Effector memory CD8-positive, alpha-beta T cell (primary cell): ENCODE measurements around the gene TULP4.

Source experiments
- ATAC-seq: fragments of 150-1000 bp; cut with Tn5 transposase; replicated peaks from 2 replicates; pipeline ENCODE4 v1.10.0; 2021; ENCODE audit warnings: mild to moderate bottlenecking, moderate library complexity
- DNase-seq, 3 experiments: peaks; one replicate each; pipeline ENCODE4 v3.0.0; 2021
- H3K27ac Mint-ChIP-seq, 2 donors: one replicate each; pipeline ENCODE4 v1.8.0; 2022; ENCODE audit warnings: mild to moderate bottlenecking in 2 of 2, mixed read lengths in 2 of 2, moderate library complexity in 2 of 2
- H3K27me3 Mint-ChIP-seq, 2 donors: one replicate each; pipeline ENCODE4 v1.8.0; 2022; ENCODE audit warnings: mixed read lengths in 2 of 2
- H3K36me3 Mint-ChIP-seq: one replicate; pipeline ENCODE4 v1.8.0; 2022; ENCODE audit warnings: mild to moderate bottlenecking, moderate library complexity, mixed read lengths; ENCODE audit not compliant: insufficient read depth
- H3K4me1 Mint-ChIP-seq, 2 donors: one replicate each; pipeline ENCODE4 v1.8.0; 2022; ENCODE audit warnings: low read depth in 2 of 2, mixed read lengths in 2 of 2
- H3K4me3 Mint-ChIP-seq, 2 donors: one replicate each; pipeline ENCODE4 v1.8.0; 2022; ENCODE audit warnings: mild to moderate bottlenecking in 2 of 2, mixed read lengths in 2 of 2, moderate library complexity in 2 of 2
- H3K9me3 Mint-ChIP-seq, 2 donors: one replicate each; pipeline ENCODE4 v1.8.0; 2022; ENCODE audit warnings: mixed read lengths in 2 of 2

TULP4 gene

GRCh38 chr6:158498362-158498761, 186.1 kb downstream of the TULP4 start:
- no peak for ATAC-seq
- Mint-ChIP-seq H3K27me3 (no peaks in the 10 kb centered on the region), H3K36me3 (peaks cover 16% of the 10 kb centered on the region), H3K9me3 (no peaks in the 10 kb centered on the region), H3K4me3 (no peak overlapping the region), H3K4me1 (no peaks in the 10 kb centered on the region), H3K27ac (no peak overlapping the region)
- no peak for DNase-seq

- peaks cover 12% of the 10 kb centered on the region for H3K36me3 Mint-ChIP-seq
- no peaks in the 10 kb centered on the region for H3K27me3 Mint-ChIP-seq
- no peaks in the 10 kb centered on the region for H3K4me1 Mint-ChIP-seq
- no peak overlapping the region for H3K4me3 Mint-ChIP-seq
- H3K27ac Mint-ChIP-seq: no peak overlapping the region
- no peak for DNase-seq
- ATAC-seq: no peak
- H3K9me3 Mint-ChIP-seq: no peaks in the 10 kb centered on the region
Measured at GRCh38 chr6:158499601-158500000, 187.3 kb downstream of the TULP4 start.

GRCh38 chr6:158500016-158500735, 187.9 kb downstream of the TULP4 start:
- Mint-ChIP-seq H3K4me3 (no peak overlapping the region), H3K9me3 (no peaks in the 10 kb centered on the region), H3K36me3 (peaks cover 12% of the 10 kb centered on the region), H3K27me3 (no peaks in the 10 kb centered on the region), H3K4me1 (no peaks in the 10 kb centered on the region), H3K27ac (peak overlapping the region; percentile 31 to 82)
- DNase-seq (no peak), ATAC-seq (no peak)

- H3K27ac Mint-ChIP-seq: no peak overlapping the region
- H3K4me3 Mint-ChIP-seq: no peak overlapping the region
- H3K36me3 Mint-ChIP-seq: peaks cover 13% of the 10 kb centered on the region
- DNase-seq (no peak), ATAC-seq (no peak)
- H3K27me3 Mint-ChIP-seq: no peaks in the 10 kb centered on the region
- H3K9me3 Mint-ChIP-seq: no peaks in the 10 kb centered on the region
- H3K4me1 Mint-ChIP-seq: no peaks in the 10 kb centered on the region
Measured at GRCh38 chr6:158501360-158502262, 189.3 kb downstream of the TULP4 start.

GRCh38 chr6:158502263-158502950, 190.1 kb downstream of the TULP4 start:
- H3K4me1 Mint-ChIP-seq: no peaks in the 10 kb centered on the region

GRCh38 chr6:158503222-158503621, 191.0 kb downstream of the TULP4 start:
- H3K4me1 Mint-ChIP-seq: no peaks in the 10 kb centered on the region
- peak overlapping the region in 1 of 2 donors; percentile 15 for H3K4me3 Mint-ChIP-seq
- H3K27me3 Mint-ChIP-seq: no peaks in the 10 kb centered on the region
- DNase-seq (no peak), ATAC-seq (no peak)
- H3K27ac Mint-ChIP-seq: peak overlapping the region in 1 of 2 donors; percentile 42
- H3K9me3 Mint-ChIP-seq: no peaks in the 10 kb centered on the region
- peaks cover 18% of the 10 kb centered on the region for H3K36me3 Mint-ChIP-seq

More at GRCh38 chr6:158502263-158502950, 190.1 kb downstream of the TULP4 start:
- DNase-seq (no peak), ATAC-seq (no peak)
- Mint-ChIP-seq H3K36me3 (peaks cover 15% of the 10 kb centered on the region), H3K27ac (no peak overlapping the region), H3K27me3 (no peaks in the 10 kb centered on the region), H3K9me3 (no peaks in the 10 kb centered on the region), H3K4me3 (no peak overlapping the region)

- Mint-ChIP-seq H3K4me1 (no peaks in the 10 kb centered on the region), H3K27ac (peak overlapping the region in 1 of 2 donors; percentile 42), H3K27me3 (no peaks in the 10 kb centered on the region), H3K4me3 (no peak overlapping the region), H3K9me3 (no peaks in the 10 kb centered on the region), H3K36me3 (peaks cover 13% of the 10 kb centered on the region)
- DNase-seq (no peak), ATAC-seq (no peak)
Measured at GRCh38 chr6:158503846-158504245, 191.6 kb downstream of the TULP4 start.

- Mint-ChIP-seq H3K27ac (peak overlapping the region in 1 of 2 donors; percentile 41), H3K9me3 (no peaks in the 10 kb centered on the region), H3K4me3 (no peak overlapping the region), H3K36me3 (peaks cover 12% of the 10 kb centered on the region), H3K4me1 (no peaks in the 10 kb centered on the region), H3K27me3 (no peaks in the 10 kb centered on the region)
- DNase-seq (no peak), ATAC-seq (no peak)
Measured at GRCh38 chr6:158505194-158505593, 192.9 kb downstream of the TULP4 start.

- Mint-ChIP-seq H3K9me3 (no peaks in the 10 kb centered on the region), H3K4me1 (no peaks in the 10 kb centered on the region), H3K36me3 (peaks cover 12% of the 10 kb centered on the region), H3K27me3 (no peaks in the 10 kb centered on the region), H3K4me3 (no peak overlapping the region), H3K27ac (no peak overlapping the region)
- DNase-seq (no peak), ATAC-seq (no peak)
Measured at GRCh38 chr6:158506601-158507000, 194.3 kb downstream of the TULP4 start.

- no peak for ATAC-seq
- Mint-ChIP-seq H3K27me3 (no peaks in the 10 kb centered on the region), H3K27ac (no peak overlapping the region), H3K36me3 (peaks cover 12% of the 10 kb centered on the region), H3K9me3 (no peaks in the 10 kb centered on the region), H3K4me3 (no peak overlapping the region), H3K4me1 (no peaks in the 10 kb centered on the region)
- no peak for DNase-seq
Measured at GRCh38 chr6:158507174-158507573, 194.9 kb downstream of the TULP4 start.

GRCh38 chr6:158508450-158508849, 196.2 kb downstream of the TULP4 start:
- DNase-seq (no peak), ATAC-seq (no peak)
- no peaks in the 10 kb centered on the region for H3K9me3 Mint-ChIP-seq
- H3K4me3 Mint-ChIP-seq: no peak overlapping the region
- peaks cover 0 to under 1% of the 10 kb centered on the region in 2 donors for H3K4me1 Mint-ChIP-seq
- H3K36me3 Mint-ChIP-seq: peaks cover 5% of the 10 kb centered on the region
- H3K27me3 Mint-ChIP-seq: no peaks in the 10 kb centered on the region
- H3K27ac Mint-ChIP-seq: no peak overlapping the region

- no peak for DNase-seq
- Mint-ChIP-seq H3K36me3 (peaks cover 5% of the 10 kb centered on the region), H3K9me3 (no peaks in the 10 kb centered on the region), H3K27ac (no peak overlapping the region), H3K4me1 (peaks cover 9 to 10% of the 10 kb centered on the region in 2 donors), H3K27me3 (no peaks in the 10 kb centered on the region), H3K4me3 (no peak overlapping the region)
- no peak for ATAC-seq
Measured at GRCh38 chr6:158509465-158509864, 197.2 kb downstream of the TULP4 start.

GRCh38 chr6:158512809-158513208, 200.5 kb downstream of the TULP4 start:
- H3K4me1 Mint-ChIP-seq: peaks cover 17 to 24% of the 10 kb centered on the region in 2 donors
- peaks cover 0 to 14% of the 10 kb centered on the region in 2 donors for H3K27me3 Mint-ChIP-seq
- H3K27ac Mint-ChIP-seq: no peak overlapping the region
- H3K4me3 Mint-ChIP-seq: no peak overlapping the region
- no peaks in the 10 kb centered on the region for H3K9me3 Mint-ChIP-seq
- ATAC-seq (no peak), DNase-seq (no peak)
- peaks cover 3% of the 10 kb centered on the region for H3K36me3 Mint-ChIP-seq
